A549 (cell line): ENCODE results near the gene DHRS7B. TPM values are rescaled to one million over a fixed set of nuclear protein-coding genes. Genes with fewer than 3 reads are reported as not detected.
A peak's percentile ranks its signal among the peaks of the same experiment; 100 is the strongest.

Experiments used
- ATAC-seq, 2 experiments: fragments of 200-7000 bp in 1 of 2; fragments of >200 bp in 1 of 2; cut with Nextera tagmentation in 1 of 2; cut with Tn5 transposase in 1 of 2; 3 replicates each; pipeline versions ENCODE4 v1.8.0 to v1.9.1; 2018 to 2020; ENCODE audit warnings: mild to moderate bottlenecking in 1 of 2, moderate library complexity in 1 of 2
- CTCF ChIA-PET: fragments of 300-600 bp; sonication (Branson Sonifier 250); formaldehyde crosslinking; extraction: SDS; loops from one replicate; lab custom pipeline; 2021; ENCODE audit warnings: antibody characterized with exemption, inconsistent platforms; lab: Yijun Ruan, JAX
- POLR2A ChIA-PET: fragments of 350-600 bp; formaldehyde crosslinking; extraction: SDS; loops from one replicate; lab custom pipeline; 2021; ENCODE audit warnings: antibody characterized with exemption, inconsistent platforms; lab: Yijun Ruan, JAX
- DNase-seq, 2 experiments: peaks; one replicate each; pipeline versions ENCODE4 v3.0.0 to v3.0.0-alpha.2; 2011 to 2016; ENCODE audit warnings: low read depth in 1 of 2, low spot score in 1 of 2
- FAIRE-seq: peaks from 2 replicates; lab custom pipeline; 2011; peaks lifted over from hg19 to GRCh38; lab: Jason Lieb, UNC
- H3K27ac ChIP-seq, 2 experiments: fragments of >200 bp; sonication (Bioruptor Twin); formaldehyde crosslinking; 3 replicates each; pipeline ENCODE4 v1.5.1; 2016 to 2017
- H3K4me1 ChIP-seq: fragments of >200 bp; sonication (Bioruptor Twin); formaldehyde crosslinking; 3 replicates; pipeline ENCODE4 v1.6.1; 2016
- H3K4me2 ChIP-seq: fragments of >200 bp; sonication (Bioruptor Twin); formaldehyde crosslinking; 3 replicates; pipeline ENCODE4 v1.6.1; 2016
- H3K4me3 ChIP-seq: fragments of >200 bp; sonication (Bioruptor Twin); formaldehyde crosslinking; 3 replicates; pipeline ENCODE4 v1.5.1; 2016
- H3K9me3 ChIP-seq: fragments of >200 bp; sonication (Bioruptor Twin); formaldehyde crosslinking; 3 replicates; pipeline ENCODE4 v1.6.1; 2016
- BHLHE40 ChIP-seq: IDR thresholded peaks from 2 replicates; pipeline ENCODE4 v1.6.1; 2012; ENCODE audit warnings: low read depth, low read length, inconsistent platforms
- CBX2 ChIP-seq: fragments of 200-600 bp; sonication (generic); IDR thresholded peaks from 2 replicates; pipeline ENCODE4 v1.6.1; 2016; ENCODE audit warnings: low read depth, mild to moderate bottlenecking, borderline replicate concordance
- CBX8 ChIP-seq: fragments of 200-600 bp; sonication (generic); IDR thresholded peaks from 2 replicates; pipeline ENCODE4 v1.6.1; 2016
- CHD4 ChIP-seq: fragments of 200-600 bp; sonication (generic); IDR thresholded peaks from 2 replicates; pipeline ENCODE4 v1.6.1; 2016; ENCODE audit warnings: antibody characterized with exemption, mild to moderate bottlenecking, borderline replicate concordance
- EHF ChIP-seq: fragments of 250-450 bp; sonication (Bioruptor Pico); IDR thresholded peaks from 2 replicates; pipeline ENCODE4 v1.5.0; 2020; ENCODE audit warnings: mild to moderate bottlenecking
- EHMT2 ChIP-seq: fragments of 200-600 bp; sonication (generic); IDR thresholded peaks from 2 replicates; pipeline ENCODE4 v1.6.1; 2016; ENCODE audit warnings: antibody characterized with exemption, low read depth, mild to moderate bottlenecking, moderate library complexity
- ESRRA ChIP-seq: fragments of 150-350 bp; IDR thresholded peaks from 2 replicates; pipeline ENCODE4 v1.6.1; 2014; ENCODE audit warnings: mild to moderate bottlenecking, low read length, borderline replicate concordance
- FOSL2 ChIP-seq, 2 experiments: fragments of 450-650 bp in 1 of 2; fragments of >200 bp in 1 of 2; sonication (Bioruptor Twin) in 1 of 2; formaldehyde crosslinking; IDR thresholded peaks; 2 replicates each; pipeline versions ENCODE4 v1.5.0 to v1.6.1; 2016 to 2020; ENCODE audit warnings: mild to moderate bottlenecking in 1 of 2, moderate library complexity in 1 of 2
- HOXB5 ChIP-seq: fragments of 250-450 bp; sonication (Bioruptor Pico); IDR thresholded peaks from 2 replicates; pipeline ENCODE4 v1.5.0; 2020; ENCODE audit warnings: mild to moderate bottlenecking, moderate library complexity
- MYC ChIP-seq: IDR thresholded peaks from 2 replicates; pipeline ENCODE4 v1.6.1; 2012; ENCODE audit warnings: mild to moderate bottlenecking, inconsistent platforms, low read length, improper control_type of control experiment, borderline replicate concordance
- NR3C1 ChIP-seq: fragments of >200 bp; sonication (Bioruptor Twin); formaldehyde crosslinking; IDR thresholded peaks from 3 replicates; pipeline ENCODE4 v1.6.1; 2017
- PBX3 ChIP-seq: IDR thresholded peaks from 2 replicates; pipeline ENCODE4 v1.6.1; 2012
- PHF8 ChIP-seq: fragments of 200-600 bp; sonication (generic); IDR thresholded peaks from 2 replicates; pipeline ENCODE4 v1.6.1; 2016; ENCODE audit warnings: low read depth, mild to moderate bottlenecking, antibody characterized with exemption, moderate library complexity, borderline replicate concordance
- POLR2A ChIP-seq: IDR thresholded peaks from 2 replicates; pipeline ENCODE4 v1.6.1; 2012; ENCODE audit warnings: mild to moderate bottlenecking, low read length
- POLR2AphosphoS2 ChIP-seq: conservative IDR thresholded peaks from 2 replicates; pipeline ENCODE4 v1.6.1; 2012; ENCODE audit warnings: low read length, improper control_type of control experiment, inconsistent platforms
- RAD21 ChIP-seq, 2 experiments: fragments of >200 bp in 1 of 2; sonication (Bioruptor Twin) in 1 of 2; formaldehyde crosslinking in 1 of 2; IDR thresholded peaks in 1 of 2; conservative IDR thresholded peaks in 1 of 2; 2 replicates in 1 of 2; 3 replicates in 1 of 2; pipeline ENCODE4 v1.6.1; 2012 to 2018; ENCODE audit warnings: inconsistent platforms in 1 of 2
- RFX5 ChIP-seq: fragments of 450-650 bp; IDR thresholded peaks from 2 replicates; pipeline ENCODE4 v1.7.1; 2014; ENCODE audit warnings: antibody characterized with exemption, mild to moderate bottlenecking, moderate library complexity
- SREBF2 ChIP-seq: fragments of 450-650 bp; IDR thresholded peaks from 2 replicates; pipeline ENCODE4 v1.6.1; 2014; ENCODE audit warnings: mild to moderate bottlenecking, moderate library complexity
- ZNF302 ChIP-seq: fragments of 250-450 bp; sonication (Bioruptor Pico); IDR thresholded peaks from 2 replicates; pipeline ENCODE4 v1.9.0; 2021; ENCODE audit warnings: inconsistent platforms, mild to moderate bottlenecking, moderate library complexity
- ZSCAN20 ChIP-seq: fragments of 250-450 bp; sonication (Bioruptor Pico); IDR thresholded peaks from 2 replicates; pipeline ENCODE4 v1.8.0; 2022; ENCODE audit warnings: mild to moderate bottlenecking, moderate library complexity
- WGBS: methylation state at CpG from one replicate; pipeline ENCODE4 v1.1.6; 2017; ENCODE audit errors: missing lambda C conversion rate; 5-methylcytosine and 5-hydroxymethylcytosine counted together
- polyA plus RNA-seq, 4 experiments: library from polyadenylated mRNA; depleted of rRNA in 3 of 4; stranded (reverse); fragments of >200 nt; fragmentation: RNase III in 1 of 4; extraction: RNeasy Plus Mini Kit Qiagen cat#74134 plus additional on column Dnase treatment in 1 of 4; gene quantifications; 2 replicates in 3 of 4; 3 replicates in 1 of 4; pipeline ENCODE4 v1.2.3, GENCODE V29; 2011 to 2017
- TF ChIP-seq, protein P1 (sequence below): fragments of >200 bp; sonication (Bioruptor Twin); formaldehyde crosslinking; IDR thresholded peaks from 3 replicates; pipeline ENCODE4 v1.5.1; 2016
- TF ChIP-seq, protein P2 (sequence below): fragments of 250-450 bp; sonication (Bioruptor Pico); IDR thresholded peaks from 2 replicates; pipeline ENCODE4 v1.5.0; 2021; ENCODE audit warnings: mild to moderate bottlenecking, moderate library complexity, borderline replicate concordance
- TF ChIP-seq, protein P3 (sequence below): IDR thresholded peaks from 2 replicates; pipeline ENCODE4 v1.6.1; 2012; ENCODE audit warnings: low read depth, borderline replicate concordance
- TF ChIP-seq, protein P4 (sequence below): fragments of 200-600 bp; sonication (generic); IDR thresholded peaks from 2 replicates; pipeline ENCODE4 v1.6.1; 2016; ENCODE audit warnings: antibody characterized with exemption, mild to moderate bottlenecking, moderate library complexity
- TF ChIP-seq, protein P5 (sequence below): fragments of 450-650 bp; IDR thresholded peaks from 2 replicates; pipeline ENCODE4 v1.6.1; 2014; ENCODE audit warnings: antibody characterized with exemption

Gene DHRS7B
- polyA plus RNA-seq, 2 of the 4 experiments (the other 2 are of a cell fraction), result 23.6 to 25.4 TPM

GRCh38 chr17:21232033-21232749 is 105.4 kb downstream of the DHRS7B start (continued):
- TF ChIP-seq, protein P1, sequence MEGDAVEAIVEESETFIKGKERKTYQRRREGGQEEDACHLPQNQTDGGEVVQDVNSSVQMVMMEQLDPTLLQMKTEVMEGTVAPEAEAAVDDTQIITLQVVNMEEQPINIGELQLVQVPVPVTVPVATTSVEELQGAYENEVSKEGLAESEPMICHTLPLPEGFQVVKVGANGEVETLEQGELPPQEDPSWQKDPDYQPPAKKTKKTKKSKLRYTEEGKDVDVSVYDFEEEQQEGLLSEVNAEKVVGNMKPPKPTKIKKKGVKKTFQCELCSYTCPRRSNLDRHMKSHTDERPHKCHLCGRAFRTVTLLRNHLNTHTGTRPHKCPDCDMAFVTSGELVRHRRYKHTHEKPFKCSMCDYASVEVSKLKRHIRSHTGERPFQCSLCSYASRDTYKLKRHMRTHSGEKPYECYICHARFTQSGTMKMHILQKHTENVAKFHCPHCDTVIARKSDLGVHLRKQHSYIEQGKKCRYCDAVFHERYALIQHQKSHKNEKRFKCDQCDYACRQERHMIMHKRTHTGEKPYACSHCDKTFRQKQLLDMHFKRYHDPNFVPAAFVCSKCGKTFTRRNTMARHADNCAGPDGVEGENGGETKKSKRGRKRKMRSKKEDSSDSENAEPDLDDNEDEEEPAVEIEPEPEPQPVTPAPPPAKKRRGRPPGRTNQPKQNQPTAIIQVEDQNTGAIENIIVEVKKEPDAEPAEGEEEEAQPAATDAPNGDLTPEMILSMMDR, result no peak
- no peak for TF ChIP-seq ZSCAN20 (CRISPR knock-in tag)
- TF ChIP-seq POLR2A, result no peak
- no peak for TF ChIP-seq ESRRA
- TF ChIP-seq FOSL2 (IDR thresholded peaks at IDR 0.05), result no peak
- TF ChIP-seq FOSL2 (CRISPR knock-in tag; IDR thresholded peaks at IDR 0.05), result no peak
- TF ChIP-seq PHF8, result no peak
- no peak for TF ChIP-seq POLR2AphosphoS2
- TF ChIP-seq MYC, result no peak

GRCh38 chr17:21233581-21234347 is 107.0 kb downstream of the DHRS7B start:
- peak in 1 of 2 experiments; percentile 49; a peak in 3 of 6 replicates for ATAC-seq
- DNase-seq, result no peak
- H3K4me3 ChIP-seq, result no peak overlapping the region
- no peaks in the 10 kb centered on the region for H3K9me3 ChIP-seq
- TF ChIP-seq ZSCAN20 (CRISPR knock-in tag), result no peak
- no peak for TF ChIP-seq RFX5
- TF ChIP-seq PHF8, result no peak
- no peak for TF ChIP-seq RAD21 (conservative IDR thresholded peaks at IDR 0.05 in 1 of 2, IDR thresholded peaks at IDR 0.05 in 1 of 2)
- TF ChIP-seq ZNF302, result no peak
- no peak for TF ChIP-seq CBX2
- no peak for TF ChIP-seq PBX3
- no peak for TF ChIP-seq SREBF2
- TF ChIP-seq, protein P2, sequence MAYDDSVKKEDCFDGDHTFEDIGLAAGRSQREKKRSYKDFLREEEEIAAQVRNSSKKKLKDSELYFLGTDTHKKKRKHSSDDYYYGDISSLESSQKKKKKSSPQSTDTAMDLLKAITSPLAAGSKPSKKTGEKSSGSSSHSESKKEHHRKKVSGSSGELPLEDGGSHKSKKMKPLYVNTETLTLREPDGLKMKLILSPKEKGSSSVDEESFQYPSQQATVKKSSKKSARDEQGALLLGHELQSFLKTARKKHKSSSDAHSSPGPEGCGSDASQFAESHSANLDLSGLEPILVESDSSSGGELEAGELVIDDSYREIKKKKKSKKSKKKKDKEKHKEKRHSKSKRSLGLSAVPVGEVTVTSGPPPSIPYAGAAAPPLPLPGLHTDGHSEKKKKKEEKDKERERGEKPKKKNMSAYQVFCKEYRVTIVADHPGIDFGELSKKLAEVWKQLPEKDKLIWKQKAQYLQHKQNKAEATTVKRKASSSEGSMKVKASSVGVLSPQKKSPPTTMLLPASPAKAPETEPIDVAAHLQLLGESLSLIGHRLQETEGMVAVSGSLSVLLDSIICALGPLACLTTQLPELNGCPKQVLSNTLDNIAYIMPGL (CRISPR knock-in tag), result no peak
- TF ChIP-seq, protein P3, sequence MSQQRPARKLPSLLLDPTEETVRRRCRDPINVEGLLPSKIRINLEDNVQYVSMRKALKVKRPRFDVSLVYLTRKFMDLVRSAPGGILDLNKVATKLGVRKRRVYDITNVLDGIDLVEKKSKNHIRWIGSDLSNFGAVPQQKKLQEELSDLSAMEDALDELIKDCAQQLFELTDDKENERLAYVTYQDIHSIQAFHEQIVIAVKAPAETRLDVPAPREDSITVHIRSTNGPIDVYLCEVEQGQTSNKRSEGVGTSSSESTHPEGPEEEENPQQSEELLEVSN, result no peak
- TF ChIP-seq NR3C1, result no peak
- no peak for TF ChIP-seq HOXB5 (CRISPR knock-in tag)
- no peak for TF ChIP-seq CHD4
- no peak for TF ChIP-seq CBX8
- TF ChIP-seq, protein P4, sequence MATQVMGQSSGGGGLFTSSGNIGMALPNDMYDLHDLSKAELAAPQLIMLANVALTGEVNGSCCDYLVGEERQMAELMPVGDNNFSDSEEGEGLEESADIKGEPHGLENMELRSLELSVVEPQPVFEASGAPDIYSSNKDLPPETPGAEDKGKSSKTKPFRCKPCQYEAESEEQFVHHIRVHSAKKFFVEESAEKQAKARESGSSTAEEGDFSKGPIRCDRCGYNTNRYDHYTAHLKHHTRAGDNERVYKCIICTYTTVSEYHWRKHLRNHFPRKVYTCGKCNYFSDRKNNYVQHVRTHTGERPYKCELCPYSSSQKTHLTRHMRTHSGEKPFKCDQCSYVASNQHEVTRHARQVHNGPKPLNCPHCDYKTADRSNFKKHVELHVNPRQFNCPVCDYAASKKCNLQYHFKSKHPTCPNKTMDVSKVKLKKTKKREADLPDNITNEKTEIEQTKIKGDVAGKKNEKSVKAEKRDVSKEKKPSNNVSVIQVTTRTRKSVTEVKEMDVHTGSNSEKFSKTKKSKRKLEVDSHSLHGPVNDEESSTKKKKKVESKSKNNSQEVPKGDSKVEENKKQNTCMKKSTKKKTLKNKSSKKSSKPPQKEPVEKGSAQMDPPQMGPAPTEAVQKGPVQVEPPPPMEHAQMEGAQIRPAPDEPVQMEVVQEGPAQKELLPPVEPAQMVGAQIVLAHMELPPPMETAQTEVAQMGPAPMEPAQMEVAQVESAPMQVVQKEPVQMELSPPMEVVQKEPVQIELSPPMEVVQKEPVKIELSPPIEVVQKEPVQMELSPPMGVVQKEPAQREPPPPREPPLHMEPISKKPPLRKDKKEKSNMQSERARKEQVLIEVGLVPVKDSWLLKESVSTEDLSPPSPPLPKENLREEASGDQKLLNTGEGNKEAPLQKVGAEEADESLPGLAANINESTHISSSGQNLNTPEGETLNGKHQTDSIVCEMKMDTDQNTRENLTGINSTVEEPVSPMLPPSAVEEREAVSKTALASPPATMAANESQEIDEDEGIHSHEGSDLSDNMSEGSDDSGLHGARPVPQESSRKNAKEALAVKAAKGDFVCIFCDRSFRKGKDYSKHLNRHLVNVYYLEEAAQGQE, result no peak
- TF ChIP-seq, protein P5, sequence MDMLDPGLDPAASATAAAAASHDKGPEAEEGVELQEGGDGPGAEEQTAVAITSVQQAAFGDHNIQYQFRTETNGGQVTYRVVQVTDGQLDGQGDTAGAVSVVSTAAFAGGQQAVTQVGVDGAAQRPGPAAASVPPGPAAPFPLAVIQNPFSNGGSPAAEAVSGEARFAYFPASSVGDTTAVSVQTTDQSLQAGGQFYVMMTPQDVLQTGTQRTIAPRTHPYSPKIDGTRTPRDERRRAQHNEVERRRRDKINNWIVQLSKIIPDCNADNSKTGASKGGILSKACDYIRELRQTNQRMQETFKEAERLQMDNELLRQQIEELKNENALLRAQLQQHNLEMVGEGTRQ, result no peak
- TF ChIP-seq EHF (CRISPR knock-in tag), result no peak
- no peak for TF ChIP-seq BHLHE40
- TF ChIP-seq EHMT2, result no peak
- TF ChIP-seq, all 56 proteins: peak for 0
- Histone ChIP-seq H3K4me2 (no peak overlapping the region), H3K4me1 (no peaks in the 10 kb centered on the region), H3K27ac (no peak overlapping the region)
- CTCF ChIA-PET, result interaction anchor here (0.9 to 1.6 kb wide), 6 partner anchors 19 to 279 kb away, joined by 3 to 4 read pairs (median 3); partner anchors contain the start of gene NATD1
- FAIRE-seq, result no peak
- POLR2A ChIA-PET, result no interaction called here
- 74% methylated on average over 7 of the region's 7 CpGs for WGBS
